DLD1 (cell line): ENCODE data around the gene SLC2A11.

Experiments used
- in situ Hi-C: cut with HindIII; loops from 2 replicates; pipeline ENCODE4 v1.10.0; 2017; ENCODE audit warnings: low sequenced_read_pairs

The SLC2A11 gene, protein sequence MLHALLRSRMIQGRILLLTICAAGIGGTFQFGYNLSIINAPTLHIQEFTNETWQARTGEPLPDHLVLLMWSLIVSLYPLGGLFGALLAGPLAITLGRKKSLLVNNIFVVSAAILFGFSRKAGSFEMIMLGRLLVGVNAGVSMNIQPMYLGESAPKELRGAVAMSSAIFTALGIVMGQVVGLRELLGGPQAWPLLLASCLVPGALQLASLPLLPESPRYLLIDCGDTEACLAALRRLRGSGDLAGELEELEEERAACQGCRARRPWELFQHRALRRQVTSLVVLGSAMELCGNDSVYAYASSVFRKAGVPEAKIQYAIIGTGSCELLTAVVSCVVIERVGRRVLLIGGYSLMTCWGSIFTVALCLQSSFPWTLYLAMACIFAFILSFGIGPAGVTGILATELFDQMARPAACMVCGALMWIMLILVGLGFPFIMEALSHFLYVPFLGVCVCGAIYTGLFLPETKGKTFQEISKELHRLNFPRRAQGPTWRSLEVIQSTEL

DNA sequence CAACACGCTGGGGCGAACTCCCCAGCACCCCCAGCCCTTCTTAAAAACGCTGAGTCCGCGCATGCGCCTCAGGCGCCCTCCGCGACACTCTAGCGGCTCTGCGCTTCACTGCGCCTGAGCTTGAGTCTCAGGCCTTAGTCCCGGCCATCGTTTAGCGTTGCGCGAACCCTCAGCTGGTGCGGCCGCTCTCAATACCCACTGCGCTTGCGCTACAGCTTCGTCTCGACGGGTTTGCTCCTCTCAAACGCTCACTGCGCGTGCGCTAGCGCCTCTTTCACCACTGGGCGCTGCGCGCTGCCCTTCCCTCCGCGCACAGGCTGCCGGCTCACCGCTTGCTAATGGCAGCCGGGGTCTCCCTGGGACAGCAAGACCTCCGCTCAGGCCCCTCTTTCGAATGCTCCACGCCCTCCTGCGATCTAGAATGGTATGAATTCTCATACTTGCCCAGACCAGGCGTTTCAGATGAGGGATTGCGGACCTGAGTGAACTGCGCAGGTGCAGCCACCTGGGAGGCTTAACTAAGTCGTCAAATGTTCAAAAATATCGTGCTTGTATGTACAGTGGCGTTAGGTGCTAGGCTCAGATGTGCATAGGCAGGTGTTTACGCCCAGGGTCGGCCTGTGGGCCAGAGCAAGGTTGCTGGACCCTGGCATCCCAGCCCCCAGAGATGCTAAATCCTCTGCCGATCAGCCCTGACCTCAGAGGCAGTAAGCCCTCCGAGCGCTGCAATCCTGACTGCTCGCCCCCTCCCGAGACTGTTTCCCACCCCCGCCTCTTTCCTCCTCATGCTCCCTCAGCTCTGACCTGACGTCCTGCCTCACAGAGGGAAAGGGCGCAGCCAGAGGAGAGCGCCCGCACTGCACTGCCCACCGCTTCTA lies at the start of gene SLC2A11:
Gene SLC2A11 (plus strand): TSS at position 270 of the 878 bp plus-strand sequence. CDS start 125 bp downstream, at position 395.
- in situ Hi-C loops: no loop called here

DNA sequence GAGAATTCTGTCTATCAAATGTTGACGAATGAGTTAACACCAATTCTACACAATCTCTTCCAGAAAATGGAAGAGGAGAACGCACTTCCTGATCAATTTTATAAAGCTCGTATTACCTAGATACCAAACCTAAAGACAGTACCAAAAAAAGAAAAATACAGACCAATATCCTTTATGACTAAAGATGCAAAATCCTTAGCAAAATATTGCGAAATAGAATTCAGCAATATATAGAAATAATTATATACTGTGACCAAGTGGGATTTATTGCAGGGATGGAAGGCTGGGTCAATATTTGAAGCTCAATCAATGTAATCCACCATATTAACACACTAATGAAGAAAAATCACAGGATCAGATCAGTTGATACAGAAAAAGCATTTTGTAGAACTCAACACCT lies 45.3 kb upstream of the SLC2A11 start:
- in situ Hi-C loops: no loop called here

DNA sequence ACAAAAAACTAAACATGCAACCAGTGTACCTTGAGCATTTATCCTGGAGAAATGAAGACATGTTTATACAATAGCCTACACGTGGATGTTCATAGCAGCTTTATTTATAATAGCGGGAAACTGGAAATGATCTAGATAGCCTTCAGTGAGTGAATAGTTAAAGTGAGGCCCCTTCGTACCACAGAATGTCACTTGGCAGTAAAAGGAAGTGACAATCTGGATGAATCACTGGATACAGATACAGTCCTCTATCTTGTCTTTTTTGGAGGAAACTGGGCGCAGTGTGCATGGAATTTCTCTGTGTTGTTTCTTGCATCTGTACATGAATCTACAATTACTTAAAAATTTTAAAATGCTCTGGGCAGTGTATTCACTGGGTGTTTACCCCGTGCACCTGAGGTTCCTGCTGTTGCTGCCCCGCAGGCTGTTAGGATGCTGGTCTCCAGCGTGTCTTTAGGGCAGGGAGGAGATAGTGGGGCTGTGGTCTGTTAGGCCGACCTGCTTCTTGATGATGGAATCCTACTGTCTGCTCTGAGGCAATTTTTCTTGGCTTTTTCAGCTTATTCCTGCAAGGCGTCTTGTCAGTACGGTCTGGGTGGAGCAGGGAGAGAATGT lies 42.0 kb upstream of the SLC2A11 start:
- in situ Hi-C loops: no loop called here

DNA sequence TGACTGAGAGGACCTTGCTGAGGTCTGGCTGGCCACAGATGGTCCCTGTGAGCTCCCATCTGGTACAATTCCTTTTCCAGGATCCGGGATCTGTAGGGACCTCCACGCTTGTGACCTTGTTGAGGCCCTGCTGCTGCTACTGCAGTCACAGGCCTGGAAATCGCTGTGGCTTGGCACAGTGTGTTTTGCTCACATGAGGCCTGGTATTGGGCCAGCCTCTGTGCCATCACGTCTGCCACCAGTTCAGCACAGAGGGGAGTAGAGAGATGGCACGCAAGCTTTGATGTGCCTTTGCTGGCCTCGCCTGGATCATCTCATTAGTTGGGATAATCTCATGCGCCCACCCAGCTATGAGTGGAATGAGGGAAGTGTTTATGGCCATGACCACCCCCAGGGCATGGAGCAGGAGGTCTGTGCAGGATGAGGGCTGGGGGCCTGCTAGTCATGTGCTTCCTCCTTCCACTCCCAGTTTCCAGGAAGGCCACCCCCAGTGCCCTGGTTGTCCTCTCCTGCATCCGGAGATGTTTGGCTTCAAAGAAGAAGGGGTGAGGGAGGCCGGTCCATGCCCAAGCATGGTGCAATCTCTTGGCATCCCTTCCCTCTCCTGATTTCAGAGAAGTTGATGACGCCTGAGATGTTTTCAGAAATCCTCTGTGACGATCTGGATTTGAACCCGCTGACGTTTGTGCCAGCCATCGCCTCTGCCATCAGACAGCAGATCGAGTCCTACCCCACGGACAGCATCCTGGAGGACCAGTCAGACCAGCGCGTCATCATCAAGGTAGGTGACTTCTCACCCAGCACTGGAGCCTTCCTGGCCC lies 41.3 kb upstream of the SLC2A11 start:
- in situ Hi-C loops: no loop called here

DNA sequence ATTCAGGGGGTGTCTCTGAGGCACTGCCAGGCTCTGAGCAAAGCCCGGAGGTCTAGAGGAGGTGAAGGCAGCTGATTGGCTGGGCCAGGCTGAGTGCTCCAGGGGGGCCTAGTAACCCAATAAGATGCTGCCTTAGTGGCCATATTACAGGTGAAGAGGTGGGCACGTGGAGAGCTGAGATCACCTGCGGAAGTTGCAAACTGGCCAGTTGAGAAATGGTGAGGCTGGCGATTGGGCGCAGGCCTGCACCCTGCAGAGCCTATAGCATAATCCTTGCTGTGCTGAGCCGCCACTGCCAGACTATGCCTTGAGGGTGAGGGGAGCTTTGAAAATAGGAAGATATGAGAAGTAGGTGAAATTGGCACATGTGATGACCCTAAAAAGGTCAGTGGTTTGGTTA lies 40.5 kb upstream of the SLC2A11 start:
- in situ Hi-C loops: no loop called here

DNA sequence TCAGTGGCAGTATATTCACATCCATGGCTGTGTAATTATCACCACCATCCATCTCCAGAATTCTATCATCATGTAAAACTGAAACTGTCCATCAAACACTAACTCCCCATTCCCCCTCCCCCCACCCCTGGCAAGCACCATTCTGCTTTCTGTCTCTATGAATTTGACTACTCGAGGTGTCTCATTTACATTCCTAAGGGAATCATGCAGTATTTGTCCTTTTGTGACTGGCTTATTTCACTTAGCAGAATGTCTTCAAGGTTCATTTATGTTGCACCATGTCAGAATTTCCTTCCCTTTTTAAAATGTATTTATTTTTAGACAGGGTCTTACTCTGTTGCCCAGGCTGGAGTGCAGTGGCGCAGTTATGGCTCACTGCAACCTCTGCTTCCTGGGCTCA lies 39.1 kb upstream of the SLC2A11 start:
- in situ Hi-C loops: no loop called here

DNA sequence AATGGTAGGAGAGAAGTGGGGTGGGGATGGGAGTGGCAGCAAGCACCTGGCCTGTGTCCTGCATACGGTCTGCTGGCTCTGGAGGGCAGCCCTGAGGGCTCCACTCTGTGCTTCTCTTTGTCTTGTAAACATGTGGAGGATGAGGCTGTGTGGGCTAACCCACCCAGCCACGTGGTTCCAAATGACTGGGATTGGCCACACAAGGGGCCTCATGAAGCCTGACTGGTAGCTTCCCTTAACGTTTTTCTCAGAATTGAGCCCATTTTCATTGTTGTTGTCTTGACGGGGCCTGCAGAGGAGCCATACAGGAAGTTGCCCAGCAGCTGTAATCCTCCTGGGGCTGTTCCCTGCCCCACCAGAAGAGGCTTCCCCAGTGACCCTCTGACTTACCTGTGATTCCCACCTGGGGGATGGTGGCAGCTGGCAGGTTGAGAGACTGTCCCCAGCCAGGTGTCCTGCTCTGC lies 36.9 kb upstream of the SLC2A11 start:
- in situ Hi-C loops: no loop called here

DNA sequence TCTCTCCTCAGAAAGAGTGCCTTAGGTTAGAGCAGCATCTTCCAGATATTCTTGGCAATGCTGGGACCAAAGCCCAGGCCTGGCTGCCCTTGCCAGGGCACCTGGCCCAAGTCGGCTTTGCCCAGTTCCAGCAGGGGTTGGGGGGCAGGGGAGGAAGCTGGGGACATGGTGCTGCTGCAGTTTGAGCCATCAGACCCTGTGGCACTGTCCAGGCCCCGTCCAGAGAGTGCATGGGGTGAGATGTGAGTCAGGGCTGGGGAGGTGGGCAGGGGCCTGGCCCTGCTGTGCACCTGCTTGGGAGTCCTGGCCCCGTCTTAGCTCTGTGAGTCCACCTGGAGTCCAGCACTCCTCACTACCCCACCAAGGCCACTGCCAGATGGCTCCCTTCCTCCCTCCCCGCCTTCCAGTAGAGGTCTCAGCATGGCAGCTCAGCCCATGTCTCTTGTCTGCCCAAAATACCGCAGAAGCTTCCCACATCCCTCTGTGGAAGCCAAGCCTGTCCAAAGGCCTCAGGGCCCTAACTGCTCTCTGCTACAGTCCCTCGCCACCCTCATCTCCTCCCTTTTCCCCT lies 35.5 kb upstream of the SLC2A11 start:
- in situ Hi-C loops: no loop called here

DNA sequence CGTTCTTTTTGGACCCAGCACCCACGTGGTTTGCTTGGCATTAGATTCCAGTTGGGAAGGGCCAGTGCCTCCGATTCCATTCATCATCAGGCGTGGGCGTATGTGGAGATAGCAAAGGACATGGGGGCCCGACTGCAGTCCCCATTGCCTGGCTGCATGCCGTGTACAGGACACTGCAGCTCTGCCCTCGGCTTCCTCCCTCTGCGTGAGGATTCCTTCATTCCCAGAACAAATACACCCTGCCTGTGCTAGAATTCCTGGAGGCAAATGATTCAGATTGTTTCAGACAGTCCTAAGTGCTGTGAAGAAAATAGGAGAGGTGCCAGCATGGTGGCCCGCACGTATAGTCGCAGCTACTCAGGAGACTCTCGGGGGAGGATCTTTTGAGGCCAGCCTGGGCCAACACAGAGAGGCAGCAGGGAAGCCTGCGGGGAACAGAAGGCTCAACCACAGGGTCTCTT lies 34.3 kb upstream of the SLC2A11 start:
- in situ Hi-C loops: no loop called here

DNA sequence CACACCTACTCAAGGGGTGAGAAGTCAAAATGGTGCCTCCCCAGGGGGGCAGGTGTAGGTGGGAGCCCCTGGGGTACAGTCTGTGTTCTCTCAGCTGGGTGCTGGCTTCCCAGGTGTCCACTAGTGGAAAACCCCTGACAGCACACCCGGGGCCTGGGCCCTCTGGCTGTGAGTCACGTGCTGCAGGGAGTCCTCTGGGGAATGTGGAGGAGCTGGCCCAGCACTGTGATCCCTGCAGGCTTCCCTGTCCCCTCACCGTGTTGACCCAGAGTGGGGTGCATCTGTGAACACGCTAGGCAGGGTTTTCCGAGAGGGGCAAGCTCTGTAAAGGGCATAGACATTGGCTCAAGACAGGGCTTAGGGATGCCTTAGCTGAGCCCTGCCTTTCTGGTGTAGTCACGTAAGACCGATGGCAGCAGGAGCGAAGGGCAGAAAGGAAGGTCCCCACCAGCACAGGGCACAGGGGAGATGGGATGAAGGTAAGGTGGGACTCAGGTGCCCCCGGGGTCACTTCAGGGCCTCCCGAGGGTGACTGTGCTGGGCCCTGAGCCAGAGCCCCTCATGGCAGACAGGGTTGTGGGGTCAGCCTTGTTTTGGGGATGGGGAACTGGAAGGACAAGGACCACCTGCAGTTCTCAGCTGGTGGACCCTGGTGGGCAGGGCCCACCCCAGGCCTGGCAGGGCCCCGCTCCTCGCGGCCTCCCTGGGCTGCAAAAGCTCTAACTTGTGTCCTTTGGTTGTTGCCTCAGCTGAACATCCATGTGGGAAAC lies 33.0 kb upstream of the SLC2A11 start:
- in situ Hi-C loops: no loop called here

DNA sequence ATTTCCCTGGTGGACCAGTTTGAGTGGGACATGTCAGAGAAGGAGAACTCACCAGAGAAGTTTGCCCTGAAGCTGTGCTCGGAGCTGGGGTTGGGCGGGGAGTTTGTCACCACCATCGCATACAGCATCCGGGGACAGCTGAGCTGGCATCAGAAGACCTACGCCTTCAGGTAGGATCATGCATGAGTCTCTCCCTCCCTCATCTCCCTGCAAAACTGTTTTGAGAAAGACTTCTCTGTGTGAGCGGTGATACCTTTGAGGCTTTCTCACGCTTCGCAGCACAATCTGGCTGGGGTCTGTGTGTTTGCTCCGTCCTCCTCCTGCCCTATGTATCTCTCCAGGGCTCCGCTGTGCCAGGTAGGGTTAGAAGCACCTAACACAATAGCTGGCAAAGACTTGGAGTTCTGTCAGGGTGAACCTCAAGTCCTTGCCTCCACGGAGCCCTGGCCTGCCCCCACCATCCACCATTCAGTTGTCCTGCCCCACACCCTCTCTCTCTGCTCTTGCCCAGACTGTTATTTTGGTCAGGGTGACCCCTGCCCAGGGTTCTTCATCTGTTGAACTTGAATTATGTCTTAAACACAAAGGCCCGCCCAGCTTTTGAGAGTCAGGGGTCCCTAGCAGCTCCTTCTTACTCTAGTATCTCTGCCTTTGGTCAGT lies 32.3 kb upstream of the SLC2A11 start:
- in situ Hi-C loops: no loop called here

DNA sequence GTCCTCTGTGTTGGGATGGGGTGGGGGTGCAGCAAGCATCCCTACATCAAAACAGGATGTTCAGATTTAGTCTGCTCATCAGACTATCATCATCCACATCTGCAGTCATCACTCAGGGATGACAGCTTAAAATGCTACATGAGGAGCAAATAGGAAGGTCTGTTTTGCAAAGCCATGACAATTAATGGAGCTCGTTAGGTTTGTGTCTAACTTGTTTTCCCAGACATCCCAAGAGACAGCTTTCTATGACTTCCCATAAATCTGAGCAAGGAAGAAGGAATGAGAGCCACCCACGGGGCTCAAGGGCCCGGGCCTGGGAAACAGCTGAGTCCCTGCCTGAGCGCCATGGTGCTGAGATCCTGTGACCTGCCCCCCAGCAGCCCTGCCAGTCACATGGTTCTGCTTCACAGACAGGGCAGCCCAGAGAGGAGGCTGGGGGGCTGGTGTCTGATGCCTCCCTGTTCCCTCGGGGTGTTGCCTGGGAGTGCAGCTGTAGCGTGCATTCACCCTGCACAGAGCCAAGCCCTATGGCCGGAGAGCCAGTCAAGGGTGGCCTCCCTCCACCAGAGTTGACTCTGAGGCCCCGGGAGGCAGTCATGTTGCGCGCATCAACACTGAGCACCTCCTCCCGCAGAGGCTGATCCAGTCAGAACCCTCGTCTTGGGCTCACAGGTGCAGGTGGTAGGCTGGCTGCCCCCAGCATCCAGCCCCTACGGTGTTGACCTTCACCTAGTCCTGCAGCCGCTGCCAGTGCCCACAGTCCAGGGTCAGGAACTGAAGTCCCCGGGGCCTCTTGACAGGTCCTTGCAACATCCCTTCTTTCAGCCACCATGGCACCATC lies 30.9 kb upstream of the SLC2A11 start:
- in situ Hi-C loops: no loop called here

DNA sequence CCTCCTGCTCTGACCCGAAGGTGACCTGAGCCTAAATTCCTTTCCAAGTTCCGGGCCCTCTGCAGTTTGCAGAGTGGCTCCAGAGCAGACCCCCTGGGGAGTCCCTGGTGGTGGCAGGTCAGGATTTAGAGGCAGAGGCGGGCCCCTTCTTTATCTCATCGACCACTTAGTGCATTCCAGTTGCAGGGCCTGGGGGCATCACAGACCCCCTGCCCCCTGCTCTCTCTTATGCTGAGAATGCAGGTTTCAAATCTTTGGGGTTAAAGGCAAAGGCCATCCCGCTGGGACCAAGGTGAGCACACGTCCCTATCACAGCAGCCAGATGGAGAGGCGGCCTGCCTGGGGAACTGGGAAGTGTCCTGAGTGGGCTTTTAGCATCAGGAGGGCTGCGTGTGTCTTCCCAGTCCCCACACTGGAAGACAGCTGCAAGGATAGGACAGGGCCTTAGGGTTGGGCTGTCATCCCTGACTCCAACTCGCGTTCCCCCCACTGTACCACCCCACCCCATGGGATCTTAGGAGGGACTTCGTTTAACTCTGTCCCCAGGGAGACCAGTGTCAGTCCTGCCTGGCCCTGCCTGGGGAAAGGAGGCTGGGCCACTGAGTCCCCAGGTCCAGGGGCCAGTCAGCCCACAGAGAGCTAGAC lies 30.2 kb upstream of the SLC2A11 start:
- in situ Hi-C loops: no loop called here

DNA sequence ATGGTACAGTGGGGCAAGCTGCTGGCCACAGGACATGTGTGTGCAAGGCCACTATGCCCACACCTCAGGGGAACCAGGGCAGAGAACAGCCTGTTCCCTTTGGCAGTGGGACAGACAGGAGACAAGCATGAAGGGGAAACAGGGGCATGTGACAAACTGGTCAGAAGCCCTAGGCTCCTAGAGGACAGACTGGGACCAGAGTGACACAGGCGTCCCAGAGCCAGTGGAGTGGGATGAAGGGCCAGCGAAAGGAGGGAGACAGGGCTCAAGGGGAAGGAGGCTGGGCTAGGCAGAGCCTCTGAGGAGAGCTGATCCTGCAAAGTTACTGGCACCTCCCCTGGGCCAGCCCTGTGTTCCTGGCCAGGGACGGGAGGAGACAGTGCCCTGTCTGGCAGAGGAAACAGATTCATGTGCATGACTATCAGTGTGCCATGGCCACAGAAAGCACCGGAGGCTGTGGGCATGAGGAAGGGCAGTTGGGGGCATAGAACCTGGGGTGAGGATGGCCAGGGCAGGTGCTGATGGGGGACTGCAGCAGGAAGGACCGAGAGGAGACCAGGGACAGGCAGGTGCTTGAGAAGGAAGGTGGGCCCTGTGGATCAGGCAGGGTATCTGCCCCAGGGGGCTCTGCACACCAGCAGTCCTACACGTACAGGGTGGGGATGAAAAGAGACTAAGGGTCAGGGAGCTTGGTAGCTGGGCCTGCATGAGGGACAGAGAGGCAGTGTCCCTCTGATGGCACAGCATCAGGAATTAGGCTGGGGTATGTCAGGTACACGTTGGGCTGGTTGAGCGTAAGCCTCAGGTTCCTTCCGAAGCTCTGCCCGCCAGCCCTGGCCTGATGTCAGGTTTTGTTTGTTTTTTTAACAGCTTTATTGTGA lies 28.6 kb upstream of the SLC2A11 start:
- in situ Hi-C loops: no loop called here

DNA sequence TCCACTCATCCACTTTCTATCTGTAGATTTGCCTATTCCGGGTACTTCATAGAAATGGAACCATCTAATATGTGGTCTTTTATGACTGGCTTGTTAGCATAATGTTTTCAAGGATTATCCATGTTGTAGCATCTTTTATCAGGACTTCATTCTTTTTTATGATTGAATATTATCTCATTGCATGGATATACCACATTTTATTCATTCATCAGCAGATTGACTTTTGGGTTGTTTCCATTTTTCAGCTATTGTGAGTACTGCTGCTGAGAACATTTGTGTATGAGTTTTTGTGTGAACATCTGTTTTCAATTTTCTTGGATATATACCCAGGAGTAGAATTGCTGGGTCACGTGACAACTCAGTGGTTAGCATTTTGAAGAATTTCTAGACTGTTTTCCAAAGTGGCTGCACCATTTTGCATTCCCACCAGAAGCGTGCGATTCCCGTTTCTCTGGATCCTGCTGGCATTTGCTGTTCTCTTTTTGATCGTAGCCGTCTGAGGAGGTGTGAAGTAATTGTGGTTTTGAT lies 27.8 kb upstream of the SLC2A11 start:
- in situ Hi-C loops: no loop called here

DNA sequence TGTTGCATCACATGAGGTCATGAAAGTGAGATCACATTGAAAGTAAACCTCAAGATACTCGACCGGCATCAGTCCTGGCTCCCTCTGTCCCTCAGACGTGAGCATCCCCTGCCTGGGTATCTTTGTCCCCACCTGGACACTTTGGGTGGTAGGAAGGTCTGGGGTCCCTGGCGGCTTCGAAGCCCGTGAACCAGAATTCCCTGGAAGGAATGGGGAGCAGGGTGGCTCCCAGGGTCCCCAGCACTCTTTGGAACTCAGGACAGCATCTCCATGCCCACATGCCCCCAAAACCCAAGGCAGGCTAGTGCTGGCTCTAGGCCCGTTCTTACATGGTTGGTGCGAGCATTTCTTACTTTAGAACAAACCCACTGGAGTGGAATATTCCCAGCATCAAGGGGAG lies 26.4 kb upstream of the SLC2A11 start:
- in situ Hi-C loops: no loop called here
